Kidney glomerular epithelial cell (primary cell): Measurements from ENCODE around the gene DNAAF5.
A peak's percentile ranks its signal among the peaks of the same experiment; 100 is the strongest.

Experiments used
- DNase-seq: peaks from one replicate; lab custom pipeline; 2025; lab: John Stamatoyannopoulos, UW

DNAAF5 gene

DNA sequence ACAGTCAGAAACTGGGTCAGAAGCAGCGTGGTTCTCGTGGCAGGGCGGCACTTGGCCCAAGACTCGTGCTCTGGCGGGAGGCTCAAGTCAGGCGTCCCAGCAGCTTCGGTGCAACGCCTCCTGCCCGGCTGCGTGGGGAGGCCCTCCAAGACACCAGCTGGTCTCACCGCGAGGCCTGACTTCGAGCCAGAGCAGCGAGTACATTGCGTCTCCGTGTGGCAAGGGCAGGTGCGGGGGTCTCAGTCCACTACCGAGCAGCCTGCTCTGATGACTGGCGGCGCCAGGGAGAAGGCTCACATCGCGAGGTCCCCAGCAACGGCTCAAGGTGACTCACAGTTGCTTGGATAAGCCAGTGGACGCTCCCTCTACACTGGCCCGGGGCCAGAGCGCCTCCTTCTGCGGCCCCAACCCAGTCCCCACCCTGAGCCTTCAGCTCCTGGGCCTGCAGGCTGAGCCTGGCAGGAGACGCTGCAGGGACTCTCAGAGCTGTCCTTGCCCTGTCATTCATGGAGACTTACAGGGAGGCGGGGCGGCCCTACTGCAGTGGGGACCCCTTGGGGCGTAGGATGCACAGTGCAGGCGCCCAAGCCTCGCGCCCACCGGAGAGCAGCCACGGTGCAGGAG, 42.5 kb downstream of the DNAAF5 start:
- DNase-seq, result no peak

DNA sequence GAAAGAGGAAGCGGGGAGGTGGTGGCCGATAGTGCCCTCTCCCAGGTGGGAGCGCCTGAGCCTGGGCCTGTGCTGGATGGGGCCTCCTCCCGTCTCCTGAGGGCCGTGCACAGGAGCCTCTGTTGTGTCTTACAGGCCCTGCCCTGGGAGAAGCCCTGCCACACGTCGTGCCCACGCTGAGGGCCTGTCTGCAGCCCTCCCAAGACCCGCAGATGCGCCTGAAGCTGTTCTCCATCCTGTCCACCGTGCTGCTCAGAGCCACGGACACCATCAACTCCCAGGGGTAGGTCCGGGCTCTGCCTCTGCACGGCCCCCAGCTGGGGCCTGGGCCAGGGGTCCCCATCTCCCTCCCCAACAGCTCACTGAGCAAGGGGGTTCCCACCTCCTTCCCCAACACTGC, 43.8 kb downstream of the DNAAF5 start:
- no peak for DNase-seq

DNA sequence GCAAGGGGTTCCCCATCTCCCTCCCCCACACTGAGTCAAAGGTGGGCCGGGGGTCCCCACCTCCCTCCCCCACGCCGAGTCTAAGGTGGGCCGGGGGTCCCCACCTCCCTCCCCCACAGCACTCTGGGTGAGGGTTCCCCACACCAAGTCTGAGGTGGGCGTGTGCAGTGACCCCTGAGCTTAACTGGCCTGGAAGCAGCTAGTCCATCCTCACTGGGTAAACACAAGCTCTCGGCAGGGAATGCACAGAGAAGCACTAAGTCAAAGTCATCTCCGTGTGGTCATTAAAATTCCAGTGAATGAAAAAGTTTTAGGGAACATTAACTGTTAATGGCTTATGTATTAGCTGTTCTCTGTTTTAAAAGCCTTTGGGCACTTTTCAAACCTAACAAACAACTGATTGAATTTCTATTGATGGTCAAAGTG, 44.3 kb downstream of the DNAAF5 start:
- peak; percentile 60 for DNase-seq

DNA sequence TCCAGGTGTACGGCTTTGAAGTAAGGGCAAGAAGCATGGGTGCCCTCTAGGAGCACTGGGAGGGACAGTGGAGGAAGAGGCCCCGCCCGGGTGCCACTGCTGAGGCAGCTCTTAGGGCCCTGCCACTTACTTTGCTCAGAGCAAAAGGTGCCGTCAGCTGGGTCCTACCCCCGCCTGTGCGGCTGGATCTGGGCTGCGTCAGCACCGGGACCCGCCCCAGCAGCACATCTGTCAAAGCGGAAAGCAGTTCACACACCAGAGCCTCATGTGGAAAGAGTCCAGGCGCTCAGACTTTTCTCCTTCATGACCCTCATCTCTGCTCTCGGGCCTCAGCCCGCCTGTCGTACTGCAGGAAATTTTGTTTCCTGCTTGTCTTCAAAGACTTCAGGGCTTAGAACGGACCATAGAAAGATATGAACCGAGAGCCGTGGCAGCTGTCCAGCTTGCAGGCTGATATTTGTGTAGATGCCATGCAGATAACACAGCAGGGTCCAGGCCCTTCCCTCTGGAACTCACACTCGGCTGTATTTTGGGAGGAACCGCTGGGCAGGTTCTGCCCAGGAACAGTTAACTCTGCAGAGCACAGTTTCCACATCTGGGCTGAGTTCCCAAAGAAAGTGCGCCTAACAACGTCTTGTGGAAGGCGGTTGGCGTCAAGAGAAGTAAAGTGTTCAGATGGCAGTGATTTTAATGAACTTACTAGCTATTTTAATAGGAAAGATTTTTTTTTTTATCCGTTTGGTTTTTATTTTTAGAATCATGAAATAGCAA, 44.9 kb downstream of the DNAAF5 start:
- DNase-seq, result peak; percentile 43

DNA sequence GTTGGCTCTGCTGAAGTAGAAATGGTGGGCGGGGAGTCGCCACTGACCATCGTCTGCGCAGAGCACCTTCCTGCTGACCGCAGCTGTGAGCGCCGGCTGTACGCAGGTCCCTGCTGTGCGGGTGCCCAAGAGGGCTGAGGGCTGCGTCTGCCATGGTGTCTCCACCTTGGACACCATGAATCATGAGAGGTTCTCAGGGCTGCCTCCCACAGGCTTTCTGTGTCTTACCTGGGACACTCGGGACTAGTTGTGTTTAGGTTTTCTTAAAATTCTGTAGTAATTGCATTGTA, 45.5 kb downstream of the DNAAF5 start:
- no peak for DNase-seq

DNA sequence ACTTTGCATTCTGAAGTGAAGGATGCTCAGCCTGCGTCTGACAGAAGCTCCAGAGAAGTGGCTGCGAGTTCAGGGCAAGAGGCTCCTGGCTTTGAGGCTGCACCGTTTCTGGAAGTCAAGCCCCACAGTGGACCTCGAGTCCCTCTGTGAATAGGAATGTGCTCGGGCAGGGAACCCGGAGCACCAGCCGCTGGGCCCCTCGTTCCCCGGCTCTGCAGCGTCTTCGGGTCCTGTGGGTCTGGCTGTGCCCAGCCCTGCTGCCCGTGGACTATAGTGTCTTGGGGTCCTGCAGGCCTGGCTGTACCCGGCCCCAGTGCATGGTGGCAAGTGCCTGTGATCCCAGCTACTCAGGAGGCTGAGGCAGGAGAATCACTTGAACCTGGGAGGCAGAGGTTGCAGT, 45.9 kb downstream of the DNAAF5 start:
- DNase-seq, result no peak

GRCh38 chr7:772861-773621, 46.5 kb downstream of the DNAAF5 start:
- no peak for DNase-seq

GRCh38 chr7:773622-773915, 47.1 kb downstream of the DNAAF5 start:
- no peak for DNase-seq

- no peak for DNase-seq
These were observed 47.9 kb downstream of the DNAAF5 start for GRCh38 chr7:774161-775109.

DNA sequence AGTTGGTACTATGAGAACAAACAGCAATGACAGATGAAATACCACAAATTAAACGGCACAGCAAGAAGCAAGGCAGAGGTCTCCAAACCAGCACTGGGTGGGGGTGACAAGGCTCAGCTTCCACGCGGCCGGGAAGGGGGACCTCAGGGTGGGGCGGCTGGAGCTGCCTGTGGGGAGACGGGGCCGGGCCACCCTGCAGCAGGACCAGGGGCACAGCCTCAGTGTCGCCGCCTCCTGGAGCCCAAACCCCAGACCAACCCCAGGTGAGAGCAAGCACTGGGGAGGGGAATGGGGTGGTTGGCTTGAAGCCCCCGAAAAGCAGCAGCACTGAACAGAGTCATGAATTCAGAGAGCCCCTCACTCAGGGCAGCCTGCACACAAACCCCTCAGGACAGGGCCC, 49.9 kb downstream of the DNAAF5 start:
- no peak for DNase-seq

GRCh38 chr7:776992-777727, 50.7 kb downstream of the DNAAF5 start:
- no peak for DNase-seq

DNA sequence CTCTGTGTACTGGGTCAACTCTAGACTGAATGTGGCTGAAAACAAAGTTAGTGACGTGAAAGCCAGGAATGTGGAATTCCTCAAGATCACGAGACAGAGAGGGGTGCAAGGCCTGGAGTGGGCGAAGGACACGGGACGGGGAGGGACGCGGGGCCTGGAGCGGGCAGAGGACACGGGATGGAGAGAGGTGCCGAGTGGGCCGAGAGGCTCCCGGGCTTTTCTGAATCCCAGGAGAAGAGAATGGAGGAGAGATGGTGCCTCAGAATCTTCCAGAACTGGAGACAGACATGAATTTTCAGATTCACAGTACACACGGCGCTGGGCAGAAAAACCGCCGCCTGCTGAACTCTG, 51.2 kb downstream of the DNAAF5 start:
- DNase-seq, result no peak

DNA sequence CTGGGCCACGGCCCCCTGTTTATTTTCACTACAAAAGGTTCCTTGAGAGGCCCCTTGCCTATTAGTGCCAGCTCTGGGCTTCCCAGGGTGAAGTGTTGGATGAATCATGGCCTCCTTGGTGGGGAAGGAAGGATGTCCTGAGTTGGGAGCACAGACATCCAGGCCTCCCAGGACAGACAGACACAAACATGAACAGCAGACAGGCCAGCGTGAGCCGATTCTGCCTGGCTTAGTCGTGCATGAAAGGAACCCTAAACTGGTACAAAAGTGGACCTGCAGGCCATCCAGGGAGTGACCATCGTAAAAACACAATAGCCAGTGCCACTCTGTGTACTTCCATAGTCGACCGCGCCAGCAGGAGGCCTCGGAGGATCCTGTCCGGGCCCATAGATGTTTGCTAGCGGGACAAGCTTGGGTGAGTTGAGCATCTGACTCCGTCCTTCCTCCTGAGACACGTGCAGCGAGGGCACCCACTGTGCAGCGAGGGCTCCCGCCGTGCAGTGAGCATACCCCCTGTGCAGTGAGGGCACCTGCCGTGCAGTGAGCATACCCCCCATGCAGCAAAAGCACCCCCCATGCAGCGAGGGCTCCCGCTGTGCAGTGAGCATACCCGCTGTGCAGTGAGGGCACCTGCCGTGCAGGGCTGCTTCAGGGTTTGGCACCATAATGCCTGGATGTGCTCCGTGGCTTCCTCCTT, 51.9 kb downstream of the DNAAF5 start:
- DNase-seq, result no peak

DNA sequence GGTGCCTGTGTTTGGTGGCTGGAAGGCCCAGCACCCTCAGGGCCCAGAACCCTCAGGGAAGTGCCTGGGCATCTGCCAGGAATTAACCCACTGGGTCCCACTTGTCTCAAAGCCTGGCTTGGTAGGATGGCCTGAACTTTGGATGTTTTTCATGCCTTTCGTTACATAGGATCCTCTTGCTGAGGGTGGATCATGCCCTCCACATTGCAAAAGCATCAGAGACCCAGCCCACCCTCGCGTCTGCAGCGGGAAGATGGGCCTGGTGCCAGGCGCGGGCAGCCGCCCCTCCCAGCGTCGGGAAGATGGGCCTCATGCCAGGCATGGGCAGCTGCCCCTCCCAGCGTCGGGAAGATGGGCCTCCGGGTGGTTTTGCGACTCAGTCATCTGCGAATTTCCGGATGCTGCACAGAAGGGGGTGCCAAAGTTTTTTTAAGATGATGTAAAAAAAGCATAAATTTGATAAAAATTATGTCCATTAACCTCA, 52.5 kb downstream of the DNAAF5 start:
- no peak for DNase-seq

- DNase-seq, result no peak
These were observed 53.0 kb downstream of the DNAAF5 start for GRCh38 chr7:779480-779879.

DNA sequence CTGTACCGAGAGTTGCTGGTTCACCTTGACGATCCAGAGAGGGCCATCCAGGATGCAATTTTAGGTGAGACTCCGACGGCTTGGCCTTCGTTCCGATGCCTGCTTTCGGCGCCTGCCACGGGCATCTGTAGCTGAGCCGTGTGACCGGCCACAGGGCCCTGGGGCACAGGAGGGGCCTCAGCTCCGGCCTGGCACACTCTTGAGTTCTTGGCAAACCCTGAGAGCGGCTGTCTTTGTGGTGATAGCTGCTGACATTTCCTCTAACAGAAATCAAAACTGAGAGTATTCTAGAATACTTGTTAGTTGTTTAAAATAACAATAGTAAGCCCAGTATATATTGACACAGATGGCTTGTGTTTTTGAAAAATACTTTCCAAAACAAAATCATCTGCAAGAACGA, 53.6 kb downstream of the DNAAF5 start:
- DNase-seq, result no peak

DNA sequence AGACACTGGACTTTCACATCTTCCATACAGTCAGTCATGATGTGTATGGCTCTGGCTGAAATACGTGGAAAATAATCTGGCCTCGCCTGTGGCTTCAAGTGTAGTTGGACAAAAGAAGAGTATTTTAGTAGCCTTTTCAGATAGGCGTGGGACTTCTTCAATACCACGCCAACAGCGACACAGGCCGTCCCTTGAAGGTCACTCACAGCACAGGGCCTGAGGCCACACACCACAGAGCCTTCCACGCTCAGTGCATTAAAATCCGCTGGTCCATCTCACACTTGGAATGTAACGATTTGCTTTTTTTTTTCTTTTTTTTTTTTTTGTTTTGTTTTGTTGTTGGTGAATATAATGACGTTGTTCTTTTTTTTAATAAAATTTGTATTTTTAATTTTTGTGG, 54.0 kb downstream of the DNAAF5 start:
- no peak for DNase-seq

DNA sequence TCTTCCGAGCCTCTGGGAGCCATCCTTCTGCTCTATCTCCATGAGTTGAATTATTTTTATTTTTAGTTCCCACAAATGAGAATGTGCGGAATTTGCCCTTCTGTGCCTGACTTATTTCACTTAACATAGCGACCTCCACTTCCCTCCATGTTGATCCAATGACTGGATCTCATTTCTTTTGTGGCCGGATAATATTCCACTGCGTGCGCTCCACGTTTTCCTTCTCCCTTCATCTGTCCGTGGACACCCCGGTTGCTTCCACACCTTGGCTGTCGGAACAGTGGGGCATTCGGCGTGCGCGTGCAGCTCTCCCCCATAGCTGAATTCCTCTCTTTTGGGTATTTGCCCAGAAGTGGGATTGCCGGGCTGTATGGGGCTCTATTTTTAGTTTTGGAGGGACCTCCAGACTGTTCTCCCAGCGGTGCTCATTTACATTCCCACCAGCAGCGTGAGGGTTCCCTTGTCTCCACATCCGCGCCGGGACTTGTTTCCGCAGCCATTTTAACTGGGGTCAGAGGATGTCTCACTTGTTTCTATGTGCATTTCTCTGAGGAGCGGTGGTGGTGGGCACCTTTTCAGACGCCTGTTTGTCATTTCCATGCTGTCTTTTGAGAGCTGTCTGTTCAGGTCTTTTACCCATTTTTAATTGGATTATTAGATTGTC, 54.8 kb downstream of the DNAAF5 start:
- no peak for DNase-seq

DNA sequence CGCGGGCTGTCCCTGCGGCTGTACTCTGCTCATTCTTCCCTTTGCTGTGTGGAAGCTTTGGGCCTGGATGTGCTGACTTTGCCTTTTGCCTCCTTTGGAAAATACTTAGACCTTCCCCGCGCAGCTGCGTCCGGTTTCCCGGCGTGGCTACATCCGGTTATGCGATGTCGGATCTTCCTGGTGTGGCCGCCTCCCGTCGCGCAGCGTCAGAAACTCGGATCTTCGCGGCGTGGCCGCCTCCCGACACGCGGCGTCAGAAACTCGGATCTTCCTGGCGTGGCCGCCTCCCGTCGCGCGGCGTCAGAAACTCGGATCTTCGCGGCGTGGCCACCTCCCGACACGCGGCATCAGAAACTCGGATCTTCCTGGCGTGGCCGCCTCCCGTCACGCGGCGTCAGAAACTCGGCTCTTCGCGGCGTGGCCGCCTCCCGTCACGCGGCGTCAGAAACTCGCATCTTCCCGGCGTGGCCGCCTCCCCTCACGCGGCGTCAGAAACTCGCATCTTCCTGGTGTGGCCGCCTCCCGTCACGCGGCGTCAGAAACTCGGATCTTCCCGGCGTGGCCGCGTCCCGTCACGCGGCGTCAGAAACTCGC, 55.5 kb downstream of the DNAAF5 start:
- DNase-seq, result no peak
